HG03103 (cell line): ENCODE measurements around the gene CD99.
"Not testable (repeated sequence)": the region's sequence is repeated elsewhere in the genome, so short reads cannot be mapped to it uniquely, and the experiment has no call there.

Source experiments
- ATAC-seq: cut with Tn5 transposase; IDR thresholded peaks from one replicate; pipeline ENCODE4 v1.9.1; 2021; ENCODE audit warnings: low read depth; ENCODE audit not compliant: unreplicated experiment

The CD99 gene

DNA sequence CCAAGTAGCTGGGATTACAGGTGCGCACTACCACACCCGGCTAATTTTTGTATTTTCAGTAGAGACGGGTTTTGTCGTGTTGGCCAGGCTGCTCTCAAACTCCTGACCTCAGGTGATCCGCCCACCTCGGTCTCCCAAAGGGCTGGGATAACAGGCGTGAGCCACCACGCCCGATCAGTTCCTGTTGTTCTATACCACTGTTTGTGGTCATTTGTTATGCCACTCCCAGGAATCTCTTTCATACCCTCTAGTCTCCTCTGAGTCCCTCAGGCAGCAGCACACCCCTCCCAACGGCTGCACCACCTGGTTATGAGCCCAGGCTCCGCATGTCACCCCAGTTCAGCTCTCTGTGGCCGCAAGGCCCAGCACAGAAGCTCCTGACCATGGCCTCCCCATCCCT lies 17.5 kb upstream of the CD99 start:
- no peak for ATAC-seq

DNA sequence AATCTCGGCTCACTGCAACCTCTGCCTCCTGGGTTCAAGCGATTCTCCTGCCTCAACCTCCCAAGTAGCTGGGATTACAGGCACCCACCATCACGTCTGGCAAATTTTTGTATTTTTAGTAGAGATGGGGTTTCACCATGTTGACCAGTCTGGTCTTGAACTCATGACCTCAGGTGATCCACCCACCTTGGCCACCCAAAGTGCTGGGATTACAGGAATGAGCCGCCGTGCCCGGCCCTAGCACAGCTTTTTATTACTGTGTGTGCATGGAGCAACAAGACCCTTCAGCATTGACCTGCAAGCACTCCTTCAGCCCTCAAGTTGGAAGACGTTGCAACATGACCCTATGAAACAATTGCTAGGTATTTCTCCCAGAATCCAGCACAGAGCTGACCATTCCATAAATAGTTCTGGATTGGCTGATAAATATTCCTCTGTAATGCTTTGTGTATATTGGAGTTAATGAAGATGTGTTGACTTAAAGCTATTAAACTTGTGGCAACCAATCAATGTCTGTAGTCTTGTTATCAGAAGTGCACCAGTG lies 15.4 kb upstream of the CD99 start:
- ATAC-seq: not testable (repeated sequence)

DNA sequence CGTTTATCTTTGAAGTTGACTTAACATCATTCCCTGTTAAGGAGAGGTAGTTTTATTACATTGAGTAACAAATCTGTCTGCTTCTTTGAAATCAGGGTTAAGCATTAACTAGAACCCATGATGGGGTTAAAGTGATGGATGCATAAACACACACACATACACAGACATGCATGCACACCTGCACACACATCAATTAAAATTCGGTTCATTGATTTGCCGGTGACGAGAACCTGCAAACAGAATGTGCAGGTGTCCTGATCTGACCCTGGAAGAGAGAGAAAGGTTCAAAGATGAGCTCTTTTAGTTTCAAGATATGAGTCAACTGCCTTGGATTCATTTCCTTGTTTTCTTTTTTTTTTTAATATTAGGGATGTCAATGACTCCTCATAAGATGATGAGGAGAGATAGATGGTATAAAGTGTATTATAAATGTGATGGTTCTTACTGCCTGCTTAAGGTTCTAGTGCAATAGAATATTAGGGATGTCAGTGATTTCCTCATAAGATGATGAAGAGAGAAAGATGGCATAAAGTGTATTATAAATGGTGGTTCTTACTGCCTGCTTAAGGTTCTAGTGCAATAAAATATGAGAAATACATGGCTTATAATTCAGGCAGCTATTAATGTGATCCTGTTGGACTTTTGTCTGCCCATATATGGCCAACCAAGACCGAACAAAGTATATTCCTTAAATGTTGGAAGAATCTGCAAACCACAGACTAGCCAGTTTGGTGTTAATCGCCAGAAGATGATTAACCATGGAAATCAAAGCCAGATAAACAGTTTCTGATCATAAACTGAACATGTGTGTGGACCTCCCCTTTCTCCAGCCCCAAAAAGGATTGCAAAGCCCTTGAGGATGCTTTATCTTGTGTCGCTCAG lies 14.1 kb upstream of the CD99 start:
- ATAC-seq: no peak

DNA sequence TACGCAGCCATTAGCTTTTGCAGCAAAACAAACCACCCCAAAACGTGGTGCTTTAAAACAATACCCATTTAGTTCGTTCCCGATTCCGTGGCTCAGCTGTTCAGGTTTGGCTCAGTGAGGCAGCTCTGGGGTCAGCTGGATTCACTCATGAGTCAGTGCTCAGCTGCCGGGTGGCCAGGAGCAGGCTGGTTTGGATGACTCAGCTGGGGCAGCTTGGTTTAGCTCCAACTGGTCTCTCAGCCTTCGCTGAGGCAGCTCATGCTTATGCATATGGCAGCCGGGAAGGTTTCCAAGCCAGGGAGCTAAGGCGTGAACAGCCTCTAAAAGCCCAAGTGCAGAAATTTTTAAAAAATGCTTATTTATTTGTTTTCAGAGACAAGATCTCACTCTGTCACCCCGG lies 13.3 kb upstream of the CD99 start:
- no peak for ATAC-seq

GRCh38 chrX:2678583-2678982 lies 12.5 kb upstream of the CD99 start:
- ATAC-seq: no peak

DNA sequence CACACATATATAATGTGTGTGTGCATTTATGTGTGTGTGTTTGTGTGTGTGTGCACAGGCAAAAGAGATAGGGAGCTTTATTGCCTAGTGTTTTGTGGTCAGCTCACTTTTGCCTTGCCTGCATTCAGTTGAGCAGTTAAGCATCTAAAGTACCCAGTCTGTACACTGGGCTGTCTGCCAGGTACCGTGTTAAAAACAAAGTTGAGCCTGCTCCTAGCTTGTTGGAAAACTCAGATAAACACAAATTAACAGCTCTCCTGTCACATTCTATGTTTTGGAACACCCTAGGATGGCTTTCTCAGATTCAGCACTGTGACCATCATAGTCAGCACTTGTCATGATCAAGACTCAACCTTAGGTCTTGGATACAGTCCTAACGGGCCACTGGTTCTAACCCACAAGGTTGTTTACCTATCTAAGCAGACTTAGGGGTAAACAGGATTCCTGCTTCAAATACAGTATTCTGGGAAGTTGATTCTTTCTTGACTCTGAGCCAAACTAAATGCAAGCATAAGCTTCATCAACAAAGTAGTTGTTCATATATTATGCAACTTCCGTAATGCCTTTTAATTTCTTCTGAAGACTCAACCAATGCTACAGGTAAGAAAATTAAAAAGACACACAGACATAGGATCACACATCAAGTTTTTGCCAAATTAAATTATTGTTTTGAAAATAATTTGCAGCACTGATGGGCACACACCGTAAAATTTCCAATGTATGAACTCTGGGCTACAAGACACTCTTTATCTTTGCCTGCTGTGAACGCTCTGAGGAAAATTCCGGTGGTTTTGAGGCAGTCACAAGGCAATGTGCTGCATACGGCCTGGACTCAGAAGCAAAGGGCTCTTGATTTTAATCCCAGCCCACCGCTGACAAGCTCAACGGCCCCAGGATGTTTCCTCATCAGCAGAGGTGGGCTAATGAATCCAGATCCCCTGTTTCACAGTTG lies 11.3 kb upstream of the CD99 start:
- no peak for ATAC-seq

GRCh38 chrX:2680486-2681348 lies 10.4 kb upstream of the CD99 start:
- ATAC-seq: no peak

DNA sequence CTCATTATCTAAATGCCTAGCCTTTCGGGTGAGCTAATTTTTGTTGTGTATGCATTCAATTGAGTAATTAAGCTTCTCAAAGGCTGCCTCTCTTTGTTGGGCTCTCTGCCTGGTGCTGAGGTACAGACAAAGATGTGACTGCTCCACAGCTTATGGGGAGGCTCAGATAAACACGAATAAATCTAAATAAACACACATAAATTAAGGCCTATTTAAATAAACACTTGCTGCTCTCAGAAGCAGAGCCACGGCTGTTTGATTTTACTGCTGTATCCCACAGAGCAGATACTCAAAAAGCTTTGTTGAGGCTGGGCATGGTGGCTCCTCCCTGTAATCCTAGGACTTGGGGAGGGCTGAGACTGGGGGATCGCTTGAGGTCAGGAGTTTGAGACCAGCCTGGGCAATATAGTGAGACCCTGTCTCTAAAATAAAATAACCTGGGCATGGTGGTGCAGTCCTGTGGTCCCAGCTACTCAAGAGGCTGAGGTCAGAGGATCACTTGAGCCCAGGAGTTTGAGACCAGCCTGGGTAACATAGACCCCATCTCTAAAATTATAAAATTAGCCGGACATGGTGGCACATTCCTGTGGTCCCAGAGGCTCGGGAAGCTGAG lies 8.4 kb upstream of the CD99 start:
- ATAC-seq: no peak

- ATAC-seq: no peak
Measured at GRCh38 chrX:2684256-2684655, 6.8 kb upstream of the CD99 start.

- no peak for ATAC-seq
Measured at GRCh38 chrX:2685886-2686285, 5.2 kb upstream of the CD99 start.

DNA sequence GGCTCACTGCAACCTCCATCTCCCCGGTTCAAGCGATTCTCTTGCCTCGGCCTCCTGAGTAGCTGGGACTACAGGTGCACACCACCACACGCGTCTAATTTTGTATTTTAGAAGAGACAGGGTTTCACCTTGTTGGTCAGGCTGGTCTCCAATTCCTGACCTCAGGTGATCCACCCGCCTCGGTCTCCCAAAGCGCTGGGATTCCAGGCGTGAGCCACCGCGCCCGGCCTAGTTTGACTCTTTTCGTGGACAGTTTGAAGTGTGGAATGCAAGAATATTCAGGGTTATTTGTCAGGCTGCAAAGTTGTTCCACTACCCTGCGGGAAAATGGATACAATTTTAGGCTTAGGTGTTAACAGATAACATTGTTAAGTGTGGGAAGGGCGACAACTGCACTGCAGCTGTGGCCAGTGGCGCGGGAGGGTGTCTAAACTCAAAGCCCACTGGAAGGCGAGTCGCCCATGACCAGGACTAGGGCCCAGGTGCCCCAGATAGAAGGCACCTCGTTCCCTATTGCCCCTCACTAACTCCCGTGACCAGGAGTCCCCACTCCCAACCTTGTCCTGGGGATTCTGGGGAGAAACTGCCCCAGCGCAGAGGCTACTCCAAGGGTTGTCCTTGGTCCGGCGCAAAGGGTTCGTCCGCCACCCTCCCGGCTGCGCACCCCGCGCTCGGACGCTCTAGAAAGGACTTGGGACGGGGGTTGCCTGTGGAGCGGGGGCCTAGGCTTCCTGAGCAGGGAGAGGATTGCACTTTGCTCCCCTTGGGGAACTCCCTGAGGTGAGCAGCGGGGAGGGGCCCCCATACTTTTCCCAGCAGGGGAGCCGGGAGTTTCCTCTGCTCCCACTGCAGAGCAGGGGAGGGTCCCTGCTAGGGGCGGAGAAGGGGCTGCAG lies 1.1 kb upstream of the CD99 start:
- ATAC-seq: no peak

DNA sequence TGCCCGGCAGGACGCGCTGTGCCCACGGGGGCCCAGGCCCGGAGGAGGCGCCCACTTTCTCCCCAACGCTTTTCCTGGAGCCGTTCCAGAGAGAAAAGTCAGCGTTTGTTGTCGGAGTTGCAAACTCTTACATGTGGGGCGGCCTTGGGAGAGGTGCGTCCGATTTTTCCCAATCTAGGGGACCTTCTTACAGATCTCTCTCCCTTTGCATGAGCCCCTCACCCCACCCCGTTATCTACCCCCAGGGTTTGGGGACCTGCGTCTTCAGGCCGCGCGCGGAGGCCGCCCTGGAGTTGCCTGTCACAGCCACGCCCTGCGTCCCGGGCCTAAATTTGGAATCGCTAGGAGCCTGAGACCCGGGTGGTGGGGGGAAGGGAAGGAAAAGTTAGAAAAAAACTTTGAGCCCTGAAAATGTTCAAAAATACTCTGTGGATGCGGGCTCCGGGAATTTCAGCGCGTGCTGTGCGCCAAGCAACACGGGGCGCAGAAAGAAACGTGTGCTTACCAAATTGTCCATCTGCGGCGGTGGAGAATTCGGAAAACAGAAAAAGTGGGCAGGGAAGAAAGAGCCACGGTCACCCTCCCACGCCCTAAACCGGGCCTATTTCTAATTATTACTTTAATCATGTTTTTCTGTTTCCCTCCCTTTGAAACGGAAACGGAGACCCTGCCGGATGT lies 587 bp downstream of the CD99 start:
- no peak for ATAC-seq

DNA sequence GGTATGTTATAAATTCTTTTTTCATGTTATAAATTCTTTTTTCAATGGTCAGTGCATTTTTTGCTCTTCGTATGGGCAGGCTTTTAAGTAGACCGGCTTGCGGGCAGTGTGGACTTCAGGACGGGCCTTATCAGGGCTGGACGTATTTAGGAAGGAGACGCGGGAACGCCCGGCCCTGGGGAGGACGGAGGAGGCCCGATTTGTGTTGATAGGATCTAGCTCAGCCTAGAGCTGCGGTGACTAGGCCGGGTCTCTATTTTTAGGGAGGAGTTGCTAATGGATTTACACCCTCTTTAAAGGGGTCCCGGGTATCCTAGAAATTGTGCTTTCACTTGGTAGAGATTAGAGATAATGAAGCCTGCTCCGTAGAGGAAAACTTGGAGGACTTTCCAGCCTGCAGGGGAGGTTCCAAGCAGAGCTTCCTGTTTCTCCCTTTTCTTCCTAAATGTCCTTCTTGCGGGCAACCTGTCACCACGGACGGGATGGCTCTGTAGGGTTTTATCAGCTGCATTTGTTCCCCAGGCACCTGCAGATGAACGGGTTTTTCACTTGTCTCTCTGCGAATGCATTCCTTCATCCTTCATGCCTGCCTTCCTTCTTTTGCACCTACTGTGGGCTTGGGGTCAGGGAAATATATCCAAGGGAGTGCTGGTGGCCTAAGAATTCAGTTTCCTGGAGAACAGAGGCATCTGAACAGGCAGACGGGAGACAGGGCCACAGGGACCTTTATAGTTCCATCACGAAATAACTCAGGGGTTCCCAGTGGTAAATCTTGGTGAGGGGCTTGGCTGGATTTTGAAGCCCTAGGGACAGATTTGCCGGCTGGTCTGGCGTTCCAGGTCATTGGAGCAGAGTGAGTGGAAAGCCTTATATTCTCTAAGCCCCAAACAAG lies 1.4 kb downstream of the CD99 start:
- ATAC-seq: no peak

GRCh38 chrX:2693113-2694002 lies 2.3 kb downstream of the CD99 start:
- no peak for ATAC-seq

DNA sequence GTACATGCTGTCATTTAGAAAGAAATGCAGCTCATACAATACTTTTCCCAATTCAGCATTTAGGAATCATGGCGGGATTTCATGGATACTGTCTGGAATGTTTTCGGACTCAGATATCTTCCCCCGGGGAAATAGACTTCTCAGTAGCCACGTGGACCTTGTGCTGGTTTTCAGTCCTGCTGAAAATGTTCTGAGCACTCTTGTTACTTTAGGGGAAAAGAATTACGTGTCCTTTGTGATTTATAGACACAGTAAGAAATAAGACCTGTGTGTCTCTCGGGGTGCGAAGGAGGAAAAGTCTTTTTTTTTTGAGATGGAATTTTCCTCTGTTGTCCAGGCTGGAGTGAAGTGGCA lies 3.8 kb downstream of the CD99 start:
- ATAC-seq: no peak

- ATAC-seq: peak; percentile 83
Measured at GRCh38 chrX:2696698-2697215, 5.7 kb downstream of the CD99 start.
